HepG2 (cell line): Measurements from ENCODE around the gene PMVK.

Source experiments
- EP300 ChIP-seq, 3 experiments: sonication (generic) in 1 of 3; formaldehyde crosslinking in 1 of 3; IDR thresholded peaks; 2 replicates each; pipeline versions ENCODE4 v1.5.1 to v1.6.1; 2011 to 2020; ENCODE audit warnings: low read depth in 2 of 3, low read length in 2 of 3, borderline replicate concordance in 1 of 3, improper control_type of control experiment in 1 of 3, mild to moderate bottlenecking in 1 of 3, missing genetic modification reagents in 1 of 3, moderate library complexity in 1 of 3
- FOSL1 ChIP-seq: sonication (generic); formaldehyde crosslinking; IDR thresholded peaks from 2 replicates; pipeline ENCODE4 v1.9.0; 2021; ENCODE audit warnings: missing genetic modification reagents, borderline replicate concordance
- FOXO4 ChIP-seq: sonication (generic); formaldehyde crosslinking; conservative IDR thresholded peaks from 2 replicates; pipeline ENCODE4 v1.8.1; 2023; ENCODE audit warnings: missing genetic modification reagents
- IKZF5 ChIP-seq: IDR thresholded peaks from 2 replicates; pipeline ENCODE4 v1.6.1; 2018; ENCODE audit warnings: missing genetic modification reagents, mild to moderate bottlenecking, missing compliant biosample characterization
- JUN ChIP-seq: sonication (generic); formaldehyde crosslinking; IDR thresholded peaks from 2 replicates; pipeline ENCODE4 v1.4.0; 2020; ENCODE audit warnings: mild to moderate bottlenecking, missing genetic modification reagents
- KAT7 ChIP-seq: IDR thresholded peaks from 2 replicates; pipeline ENCODE4 v1.6.1; 2018; ENCODE audit warnings: borderline replicate concordance, missing compliant biosample characterization
- MAFF ChIP-seq: IDR thresholded peaks from 2 replicates; pipeline ENCODE4 v1.6.1; 2011; ENCODE audit warnings: low read depth, low read length, improper control_type of control experiment
- POLR2A ChIP-seq, 2 experiments: IDR thresholded peaks; 2 replicates each; pipeline ENCODE4 v1.6.1; 2011; ENCODE audit warnings: low read depth in 2 of 2, low read length in 2 of 2, mild to moderate bottlenecking in 1 of 2, moderate library complexity in 1 of 2; ENCODE audit not compliant: insufficient read depth in 1 of 2
- SRY ChIP-seq: sonication (generic); formaldehyde crosslinking; IDR thresholded peaks from 2 replicates; pipeline ENCODE4 v1.8.0; 2022; ENCODE audit warnings: mild to moderate bottlenecking, missing genetic modification reagents
- ZFP37 ChIP-seq: sonication (generic); formaldehyde crosslinking; IDR thresholded peaks from 2 replicates; pipeline ENCODE4 v1.4.0; 2020; ENCODE audit warnings: missing genetic modification reagents, borderline replicate concordance
- ZNF350 ChIP-seq: sonication (generic); formaldehyde crosslinking; IDR thresholded peaks from 2 replicates; pipeline ENCODE4 v1.4.0; 2020; ENCODE audit warnings: mild to moderate bottlenecking, low read depth, missing genetic modification reagents, borderline replicate concordance
- ZNF354B ChIP-seq: sonication (generic); formaldehyde crosslinking; IDR thresholded peaks from 2 replicates; pipeline ENCODE4 v1.8.0; 2022; ENCODE audit warnings: mild to moderate bottlenecking, missing genetic modification reagents
- ZNF414 ChIP-seq: sonication (generic); formaldehyde crosslinking; IDR thresholded peaks from 2 replicates; pipeline ENCODE4 v1.5.0; 2020; ENCODE audit warnings: missing genetic modification reagents
- ZNF574 ChIP-seq: sonication (generic); formaldehyde crosslinking; IDR thresholded peaks from 2 replicates; pipeline ENCODE4 v1.4.0; 2020; ENCODE audit warnings: missing genetic modification reagents

GRCh38 chr1:154926201-154926600, 10.3 kb downstream of the PMVK start:
- TF ChIP-seq IKZF5 (CRISPR knock-in tag) (no peak), SRY (CRISPR knock-in tag) (no peak), ZNF350 (CRISPR knock-in tag) (no peak), POLR2A (IDR thresholded peaks at IDR 0.05; ENCODE audit: insufficient read depth in 1 of 2, low read depth in 2 of 2, low read length in 2 of 2) (no peak), FOXO4 (CRISPR knock-in tag) (no peak), ZFP37 (CRISPR knock-in tag) (no peak), ZNF574 (CRISPR knock-in tag) (no peak), ZNF414 (CRISPR knock-in tag) (no peak), JUN (no peak), MAFF (no peak), KAT7 (CRISPR knock-in tag) (no peak), FOSL1 (CRISPR knock-in tag) (no peak), EP300 (IDR thresholded peaks at IDR 0.05; ENCODE audit: low read depth in 2 of 2, low read length in 2 of 2) (no peak), EP300 (CRISPR knock-in tag; IDR thresholded peaks at IDR 0.05; ENCODE audit: borderline replicate concordance) (no peak), ZNF354B (CRISPR knock-in tag) (no peak)
